WI38 (cell line): ENCODE measurements around the gene SPDYC.

ENCODE experiments used
- H3K4me3 ChIP-seq: 2 replicates; pipeline ENCODE4 v1.5.1; 2011; ENCODE audit warnings: low read depth, mild to moderate bottlenecking, control low read depth, low read length
- CTCF ChIP-seq: IDR thresholded peaks from 2 replicates; pipeline ENCODE4 v1.5.1; 2012; ENCODE audit warnings: low read depth, mild to moderate bottlenecking, control low read depth, low read length

Gene SPDYC

GRCh38 chr11:65126624-65127274 is 43.3 kb upstream of the SPDYC start:
- no peak for TF ChIP-seq CTCF
- H3K4me3 ChIP-seq, result no peak overlapping the region

GRCh38 chr11:65127473-65128181 is 42.4 kb upstream of the SPDYC start:
- H3K4me3 ChIP-seq, result no peak overlapping the region
- TF ChIP-seq CTCF, result no peak

- TF ChIP-seq CTCF, result no peak
- H3K4me3 ChIP-seq, result no peak overlapping the region
Observed at GRCh38 chr11:65128182-65129145, 41.6 kb upstream of the SPDYC start.

DNA sequence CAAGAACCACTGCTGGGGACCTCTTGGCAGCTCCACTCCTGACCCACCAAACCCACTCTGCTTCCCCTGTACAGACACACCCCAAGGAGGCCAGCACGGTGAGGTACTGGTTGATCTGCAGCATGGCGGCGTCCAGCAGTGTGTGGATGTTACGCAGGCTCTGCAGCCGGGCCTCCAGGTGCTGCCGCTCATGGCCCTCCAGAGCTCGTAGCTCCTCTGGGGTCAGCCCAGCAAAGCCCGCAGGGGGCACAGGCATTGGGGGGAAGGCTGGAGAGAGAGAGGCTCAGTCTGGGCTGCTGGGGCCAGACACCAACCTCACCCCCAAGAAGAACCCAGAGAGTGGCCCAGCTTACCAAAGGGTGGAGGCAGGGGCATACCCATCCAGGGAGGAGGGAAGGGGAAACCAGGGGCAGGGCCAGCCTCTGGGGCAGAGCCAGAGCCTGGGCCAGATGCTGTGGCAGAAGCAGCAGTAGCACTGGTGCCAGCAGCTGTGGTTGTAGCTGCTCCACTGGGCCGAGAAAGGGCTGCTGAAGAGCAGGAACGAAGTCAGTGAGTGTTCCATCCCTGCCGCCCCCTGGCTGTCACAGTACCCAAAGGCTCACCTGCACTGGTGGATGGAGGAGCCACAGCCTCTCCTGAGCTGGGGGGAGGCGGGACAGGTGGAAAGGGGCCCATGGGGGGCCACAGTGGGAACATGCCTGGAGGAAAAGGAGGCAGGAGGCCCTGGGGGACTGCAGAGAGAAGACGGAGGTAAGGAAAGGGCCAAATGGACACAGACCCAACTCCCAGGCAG is 40.2 kb upstream of the SPDYC start:
- no peak overlapping the region for H3K4me3 ChIP-seq
- no peak for TF ChIP-seq CTCF

DNA sequence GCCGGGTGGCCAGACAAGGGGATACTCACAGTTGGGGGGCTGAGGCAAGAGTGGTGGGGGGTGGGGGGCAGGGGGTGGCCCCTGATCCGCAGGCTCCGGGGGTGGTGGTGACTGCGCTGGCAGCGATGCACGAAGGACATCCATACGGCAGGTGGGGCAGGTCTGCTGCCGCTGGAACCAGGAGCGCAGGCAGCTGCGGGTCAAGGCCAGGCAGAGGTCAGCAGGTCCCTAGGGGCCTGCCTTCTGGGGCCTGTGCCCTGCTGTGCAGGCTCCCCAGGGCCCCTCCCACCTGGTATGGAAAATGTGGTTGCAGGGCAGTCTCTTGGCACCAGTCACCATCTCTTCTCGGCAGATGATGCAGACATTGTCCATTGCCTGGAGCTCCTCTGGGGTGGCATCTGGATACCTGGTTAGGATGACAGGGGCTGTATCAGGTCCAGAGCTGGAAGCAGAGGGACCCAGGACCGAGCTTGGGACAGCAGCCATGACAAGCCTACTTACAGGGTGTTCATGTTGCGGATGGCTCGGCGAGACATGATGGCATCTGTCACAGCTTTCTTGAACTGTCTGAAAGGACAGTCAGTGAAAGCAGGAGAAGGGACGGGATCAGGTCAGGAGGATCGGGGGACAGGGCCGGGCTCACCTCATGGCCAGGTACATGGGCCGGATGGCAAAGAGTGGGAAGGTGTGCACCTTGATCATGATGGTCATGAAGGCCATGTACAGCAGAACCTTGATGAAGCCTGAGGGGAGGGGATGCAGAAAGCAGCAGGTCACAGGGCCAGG is 39.2 kb upstream of the SPDYC start:
- H3K4me3 ChIP-seq, result no peak overlapping the region
- no peak for TF ChIP-seq CTCF

GRCh38 chr11:65131417-65131776 is 38.6 kb upstream of the SPDYC start:
- H3K4me3 ChIP-seq, result no peak overlapping the region
- no peak for TF ChIP-seq CTCF
